K562 (cell line): ENCODE measurements around the gene ANKMY2. TPM values are rescaled to one million over a fixed set of nuclear protein-coding genes. Genes with fewer than 3 reads are reported as not detected.

Experiments
- ATAC-seq: fragments of 200-7000 bp; cut with Tn5 transposase; 3 replicates; pipeline ENCODE4 v1.9.1; 2020; ENCODE audit warnings: moderate library complexity
- BruUV-seq: library from RNA; stranded (reverse); fragments of 400-500 nt; replicated peaks from 2 replicates; lab custom pipeline; 2021; lab: Mats Ljungman, UMichigan
- CTCF ChIA-PET: fragments of 300-600 bp; formaldehyde crosslinking; extraction: SDS; loops from one replicate; lab custom pipeline; 2021; ENCODE audit warnings: low intra/inter-chr PET ratio; lab: Yijun Ruan, JAX
- POLR2A ChIA-PET: fragments of 300-600, 350-650 bp; sonication (Branson Sonifier 250); formaldehyde crosslinking; extraction: SDS; loops from one replicate; lab custom pipeline; 2021; ENCODE audit warnings: antibody characterized with exemption, inconsistent platforms; lab: Yijun Ruan, JAX
- DNase-seq, 4 experiments: peaks; one replicate each; pipeline versions ENCODE4 v3.0.0 to v3.0.0-alpha.2; 2011 to 2018; ENCODE audit warnings: low spot score in 3 of 4, mixed read lengths in 3 of 4; ENCODE audit errors: extremely low read depth in 1 of 4
- FAIRE-seq: peaks from 2 replicates; lab custom pipeline; 2011; peaks lifted over from hg19 to GRCh38; lab: Jason Lieb, UNC
- H2AFZ ChIP-seq: 2 replicates; pipeline ENCODE4 v1.6.0; 2011; ENCODE audit warnings: low read depth, low read length, control low read depth, inconsistent platforms
- H3K27ac ChIP-seq: fragments of 200-600 bp; 3 replicates; pipeline ENCODE4 v1.8.0; 2011; ENCODE audit warnings: low read depth, mild to moderate bottlenecking, control low read depth, inconsistent platforms, low read length, moderate library complexity, mixed read lengths; ENCODE audit errors: extremely low read depth
- H3K27me3 ChIP-seq, 2 experiments: fragments of 300-600 bp in 1 of 2; 2 replicates in 1 of 2; 3 replicates in 1 of 2; pipeline versions ENCODE4 v1.6.0 to v1.8.0; 2011; ENCODE audit warnings: inconsistent platforms in 2 of 2, low read length in 2 of 2, mild to moderate bottlenecking in 1 of 2, mixed read lengths in 1 of 2, moderate library complexity in 1 of 2; ENCODE audit not compliant: control insufficient read depth in 2 of 2, insufficient read depth in 2 of 2
- H3K36me3 ChIP-seq: fragments of 300-600 bp; 3 replicates; pipeline ENCODE4 v1.8.0; 2011; ENCODE audit warnings: mild to moderate bottlenecking, low read length, inconsistent platforms; ENCODE audit not compliant: control insufficient read depth, insufficient read depth
- H3K4me1 ChIP-seq, 2 experiments: fragments of 200-600 bp in 1 of 2; replicated peaks in 1 of 2; 2 replicates in 1 of 2; 3 replicates in 1 of 2; pipeline versions ENCODE4 v1.5.1 to v1.8.0; 2011; ENCODE audit warnings: inconsistent platforms in 2 of 2, low read length in 2 of 2, mild to moderate bottlenecking in 1 of 2, mixed read lengths in 1 of 2, moderate library complexity in 1 of 2; ENCODE audit not compliant: control insufficient read depth in 2 of 2, insufficient read depth in 2 of 2
- H3K4me2 ChIP-seq: 2 replicates; pipeline ENCODE4 v1.6.1; 2011; ENCODE audit warnings: low read length, control low read depth, inconsistent platforms, mixed read lengths; ENCODE audit not compliant: insufficient read depth
- H3K4me3 ChIP-seq: fragments of 200-600 bp; sonication (generic), shearing (Covaris generic); 2 replicates; pipeline ENCODE4 v1.5.1; 2016; ENCODE audit warnings: control low read depth, inconsistent platforms
- H3K79me2 ChIP-seq: fragments of 200-600 bp; 3 replicates; pipeline ENCODE4 v1.8.0; 2011; ENCODE audit warnings: low read length, inconsistent platforms; ENCODE audit not compliant: control insufficient read depth, insufficient read depth
- H3K9ac ChIP-seq, 2 experiments: 2 replicates each; pipeline versions ENCODE4 v1.6.0 to v1.6.1; 2011; ENCODE audit warnings: low read depth in 2 of 2, low read length in 2 of 2, control low read depth in 1 of 2, inconsistent platforms in 1 of 2, mild to moderate bottlenecking in 1 of 2, mixed read lengths in 1 of 2; ENCODE audit not compliant: insufficient read depth in 1 of 2
- H3K9me1 ChIP-seq: one replicate; pipeline ENCODE4 v1.6.0; 2011; ENCODE audit warnings: inconsistent platforms, mild to moderate bottlenecking, low read length, moderate library complexity; ENCODE audit not compliant: control insufficient read depth, insufficient read depth
- H3K9me3 ChIP-seq: replicated peaks from 2 replicates; pipeline ENCODE4 v1.5.1; 2011; ENCODE audit warnings: low read depth, low read length, inconsistent platforms; ENCODE audit not compliant: control insufficient read depth, insufficient read depth
- H4K20me1 ChIP-seq: replicated peaks from 2 replicates; pipeline ENCODE4 v1.6.1; 2011; ENCODE audit warnings: low read length, inconsistent platforms, mixed read lengths; ENCODE audit not compliant: control insufficient read depth, insufficient read depth
- TFAP4 ChIP-seq: sonication (generic); formaldehyde crosslinking; IDR thresholded peaks from 2 replicates; pipeline ENCODE4 v1.8.0; 2022; ENCODE audit warnings: missing genetic modification reagents, mild to moderate bottlenecking, moderate library complexity, borderline replicate concordance
- YY1 ChIP-seq, 3 experiments: IDR thresholded peaks; 2 replicates each; pipeline ENCODE4 v1.6.1; 2011; ENCODE audit warnings: low read length in 2 of 3, mild to moderate bottlenecking in 2 of 3, moderate library complexity in 2 of 3, borderline replicate concordance in 1 of 3, control low read depth in 1 of 3, low read depth in 1 of 3; ENCODE audit not compliant: insufficient read depth in 3 of 3, insufficient replicate concordance in 2 of 3, control insufficient read depth in 1 of 3, insufficient read length in 1 of 3; ENCODE audit errors: extremely low read depth in 1 of 3
- WGBS: fragments of 100-300 bp; shearing (Covaris generic); methylation state at CpG from one replicate; pipeline ENCODE4 v1.1.6; 2016; ENCODE audit warnings: low coverage, mixed read lengths; ENCODE audit not compliant: insufficient coverage; ENCODE audit errors: missing lambda C conversion rate; 5-methylcytosine and 5-hydroxymethylcytosine counted together
- in situ Hi-C: fragments of 300-500 bp; cut with MboI; formaldehyde crosslinking; loops from 4 replicates; pipeline ENCODE4 v1.15.0; 2018; ENCODE audit warnings: inconsistent platforms, mixed read lengths
- intact Hi-C: fragments of 100-400 bp; cut with micrococcal nuclease; formaldehyde crosslinking; loops from 2 replicates; pipeline ENCODE4 v1.14.2; 2022
- polyA plus RNA-seq, 8 experiments: library from polyadenylated mRNA; depleted of rRNA in 4 of 8; stranded (reverse) in 5 of 8; unstranded in 3 of 8; fragments of >200 nt; fragmentation: Nextera tagmentation in 2 of 8; fragmentation: Illumina TruSeq in 1 of 8; extraction: Ambion mirVana in 2 of 8; extraction: Trizol in 1 of 8; gene quantifications; 2 replicates each; pipeline versions ENCODE4 v1.2.1 to v1.2.3, GENCODE V29; 2011 to 2014; ENCODE audit warnings: inconsistent platforms in 1 of 8, missing spikeins in 1 of 8
- total RNA-seq, 7 experiments: library from RNA; depleted of rRNA in 6 of 7; stranded (reverse); fragments of >200 nt in 6 of 7; fragmentation: Illumina TruSeq in 2 of 7; extraction: Trizol in 2 of 7; gene quantifications; 2 replicates each; pipeline versions ENCODE4 v1.2.1 to v1.2.3, GENCODE V29; 2011 to 2021; ENCODE audit warnings: low replicate concordance in 1 of 7

The ANKMY2 gene
- total and polyA plus RNA-seq, 9 of the 15 experiments (the other 6 are each of a cell fraction or from before 2014, with no cell fraction given), result 38.9 to 71.5 (median 48.8) TPM

- ATAC-seq (no peak), DNase-seq (no peak), FAIRE-seq (no peak)
- H3K4me2 ChIP-seq, result no peak overlapping the region
- no peaks in the 10 kb centered on the region for H3K27me3 ChIP-seq
- H3K4me3 ChIP-seq, result no peak overlapping the region
- no peaks in the 10 kb centered on the region for H3K9me3 ChIP-seq
- in situ Hi-C loops (no loop called here), intact Hi-C loops (loop anchor here (5.0 kb wide), 1 partner anchor 507 kb away; no protein-coding TSS in a partner anchor)
- no peak for TF ChIP-seq TFAP4 (CRISPR knock-in tag)
- H3K79me2 ChIP-seq, result no peaks in the 10 kb centered on the region
- no peak overlapping the region for H3K27ac ChIP-seq
- WGBS, result 55% methylated on average over 5 of the region's 7 CpGs
- ChIA-PET POLR2A (interaction anchor here (0.5 to 0.6 kb wide), 2 partner anchors 10 to 130 kb away, joined by 3 read pairs; no protein-coding TSS in a partner anchor), CTCF (no interaction called here)
- H3K9ac ChIP-seq, result no peak overlapping the region
- no TSS peak for BruUV-seq
- H3K4me1 ChIP-seq, result peaks cover 6 to 11% of the 10 kb centered on the region in 2 experiments; a peak in 3 of 5 replicates
- no peak overlapping the region for H2AFZ ChIP-seq
- H4K20me1 ChIP-seq, result no peaks in the 10 kb centered on the region
- H3K9me1 ChIP-seq, result no peaks in the 10 kb centered on the region
- H3K36me3 ChIP-seq, result no peaks in the 10 kb centered on the region
These were observed 61.7 kb downstream of the ANKMY2 start for GRCh38 chr7:16583834-16584233.

DNA sequence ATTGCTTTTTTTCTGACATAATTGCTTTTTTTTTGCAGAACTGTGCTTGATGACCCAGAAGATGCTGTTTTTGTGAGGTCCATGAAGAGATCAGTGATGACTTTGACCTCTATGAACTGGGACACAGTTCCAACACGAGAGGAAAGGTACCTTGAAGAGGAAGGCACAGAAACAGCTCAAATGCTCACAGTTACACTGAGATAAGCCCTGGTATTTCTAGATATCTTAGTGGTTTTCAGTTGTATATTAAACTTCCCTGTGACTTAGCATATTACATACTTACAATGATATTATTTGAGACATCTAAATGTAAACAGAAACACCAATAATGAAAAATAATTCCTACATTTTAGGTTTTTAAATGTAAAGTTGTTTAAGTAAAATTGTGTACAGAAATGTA lies 64.3 kb downstream of the ANKMY2 start:
- TF ChIP-seq YY1 (IDR thresholded peaks at IDR 0.05; ENCODE audit: borderline replicate concordance in 1 of 3, control insufficient read depth in 1 of 3, extremely low read depth in 1 of 3, insufficient read depth in 3 of 3, insufficient read length in 1 of 3, insufficient replicate concordance in 2 of 3, low read depth in 1 of 3, low read length in 2 of 3), result no peak
- TF ChIP-seq, all 486 proteins: peak for 0
- DNase-seq (no peak), ATAC-seq (no peak), FAIRE-seq (no peak)
- no TSS peak for BruUV-seq
- H3K9ac ChIP-seq, result no peak overlapping the region
- ChIA-PET POLR2A (interaction anchor here (1.1 kb wide), 1 partner anchor 35 kb away, joined by 5 read pairs; no protein-coding TSS in a partner anchor), CTCF (no interaction called here)
- H3K27me3 ChIP-seq, result no peaks in the 10 kb centered on the region
- no peaks in the 10 kb centered on the region for H3K79me2 ChIP-seq
- in situ Hi-C loops, result no loop called here
- H3K4me3 ChIP-seq, result no peak overlapping the region
- no peak overlapping the region for H3K4me2 ChIP-seq
- intact Hi-C loops, result loop anchor here (5.0 kb wide), 1 partner anchor 504 kb away; no protein-coding TSS in a partner anchor
- H3K27ac ChIP-seq, result no peak overlapping the region
- H3K36me3 ChIP-seq, result no peaks in the 10 kb centered on the region
- no peaks in the 10 kb centered on the region for H4K20me1 ChIP-seq
- H3K9me3 ChIP-seq, result no peaks in the 10 kb centered on the region
- H3K4me1 ChIP-seq, result peaks cover 6% of the 10 kb centered on the region in 2 experiments; a peak in 3 of 5 replicates
- H2AFZ ChIP-seq, result no peak overlapping the region
- 6% methylated on average over 1 of the region's 1 CpG for WGBS
- H3K9me1 ChIP-seq, result no peaks in the 10 kb centered on the region
